Stimulated activated CD8-positive, alpha-beta memory T cell treated with anti-CD3 and anti-CD28 coated beads, Interleukin-12 subunit alpha, Interleukin-12 subunit beta, amount 100 ng/mL, for 24 hours (primary cell): ENCODE results near the gene SEMA3F.

Experiments used
- DNase-seq: peaks from one replicate; pipeline ENCODE4 v3.0.0-alpha.2; 2020; ENCODE audit errors: extremely low read depth

SEMA3F gene

GRCh38 chr3:50235716-50236483 is 80.8 kb downstream of the SEMA3F start, which contains the start of gene GNAI2:
GNAI2 (plus strand) TSS chr3:50236204; CDS start chr3:50236336, 132 bp downstream.
- DNase-seq = peak; percentile 96

- DNase-seq = no peak
These were observed 81.5 kb downstream of the SEMA3F start for GRCh38 chr3:50236484-50237132.

GRCh38 chr3:50237133-50237651 is 82.1 kb downstream of the SEMA3F start:
- no peak for DNase-seq

GRCh38 chr3:50237754-50238548 is 82.8 kb downstream of the SEMA3F start:
- DNase-seq = peak; percentile 71

- DNase-seq = no peak
These were observed 83.5 kb downstream of the SEMA3F start for GRCh38 chr3:50238549-50239026.
